HG02840 (cell line): ENCODE data around the gene TRIO.
"Not testable (repeated sequence)": the region's sequence is repeated elsewhere in the genome, so short reads cannot be mapped to it uniquely, and the experiment has no call there.

Experiments used
- ATAC-seq: cut with Tn5 transposase; IDR thresholded peaks from one replicate; pipeline ENCODE4 v1.9.1; 2021; ENCODE audit warnings: mild to moderate bottlenecking, moderate library complexity, moderate number of reproducible peaks; ENCODE audit not compliant: unreplicated experiment, low FRiP score

The TRIO gene

GRCh38 chr5:14416621-14417275 is 273.6 kb downstream of the TRIO start:
- no peak for ATAC-seq

DNA sequence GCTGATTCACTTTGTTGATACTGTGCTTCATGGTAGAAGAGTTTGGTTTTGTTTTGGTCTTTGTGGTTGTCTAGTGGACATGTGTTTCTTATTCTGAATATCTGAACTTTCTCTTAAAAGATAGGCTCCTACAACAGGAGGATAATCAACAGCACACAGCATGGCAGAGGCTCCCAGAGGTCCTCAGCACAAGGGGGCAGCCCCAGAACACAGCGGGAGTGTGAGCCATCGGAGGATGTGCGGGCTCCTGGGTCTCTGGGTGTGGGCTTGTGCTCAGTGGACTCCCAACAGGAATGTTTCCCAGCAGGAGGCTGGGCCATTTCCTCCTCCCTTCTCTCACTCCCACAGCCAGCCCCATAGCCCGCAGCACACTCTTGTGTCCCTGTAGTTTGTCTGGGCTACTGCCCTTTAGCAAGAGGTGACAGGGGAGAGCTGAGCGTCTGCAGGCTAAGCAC is 274.2 kb downstream of the TRIO start:
- ATAC-seq: no peak

GRCh38 chr5:14417792-14418765 is 274.9 kb downstream of the TRIO start:
- no peak for ATAC-seq

- no peak for ATAC-seq
These were observed 276.5 kb downstream of the TRIO start for GRCh38 chr5:14419686-14420085.

DNA sequence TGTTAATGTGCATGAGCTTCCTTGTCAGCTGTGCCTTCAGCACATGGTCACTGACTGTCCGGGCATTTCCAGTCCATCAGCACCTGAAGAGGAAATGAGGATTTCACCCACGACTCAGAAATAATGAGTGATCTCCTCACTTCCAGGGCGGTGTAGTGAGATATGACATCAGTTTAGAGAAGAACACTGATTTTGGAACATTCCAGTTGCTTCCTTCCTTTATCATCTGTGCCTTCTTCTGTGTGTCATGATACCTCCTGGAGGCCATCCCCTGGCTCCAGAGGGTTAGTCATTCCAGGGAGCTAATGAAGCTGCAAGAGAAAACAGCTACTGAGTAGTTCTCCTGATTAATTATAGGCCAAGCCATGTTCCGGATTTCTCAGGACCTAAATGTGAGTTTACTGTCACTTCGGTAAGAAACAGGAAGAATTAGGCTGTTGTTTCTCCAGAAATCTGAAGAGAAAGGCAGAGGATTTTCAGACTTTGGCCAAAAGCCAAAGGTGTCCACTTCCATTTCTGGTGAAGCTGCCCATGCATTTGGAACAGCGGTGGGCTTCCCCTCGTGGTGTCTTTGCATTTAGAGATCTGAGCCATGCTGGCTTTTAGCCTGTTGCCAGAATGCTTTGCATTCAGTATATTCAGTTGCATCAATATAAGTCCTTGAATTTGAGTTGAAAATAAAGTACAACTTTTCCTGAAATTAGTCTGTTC is 277.1 kb downstream of the TRIO start:
- ATAC-seq: no peak

GRCh38 chr5:14421851-14422250 is 278.7 kb downstream of the TRIO start:
- ATAC-seq: no peak

GRCh38 chr5:14424011-14424685 is 281.0 kb downstream of the TRIO start:
- no peak for ATAC-seq

GRCh38 chr5:14425559-14425958 is 282.4 kb downstream of the TRIO start:
- no peak for ATAC-seq

- no peak for ATAC-seq
These were observed 283.4 kb downstream of the TRIO start for GRCh38 chr5:14426521-14426920.

- no peak for ATAC-seq
These were observed 285.4 kb downstream of the TRIO start for GRCh38 chr5:14428302-14429081.

- no peak for ATAC-seq
These were observed 286.2 kb downstream of the TRIO start for GRCh38 chr5:14429101-14430050.

GRCh38 chr5:14431534-14431933 is 288.4 kb downstream of the TRIO start:
- no peak for ATAC-seq

DNA sequence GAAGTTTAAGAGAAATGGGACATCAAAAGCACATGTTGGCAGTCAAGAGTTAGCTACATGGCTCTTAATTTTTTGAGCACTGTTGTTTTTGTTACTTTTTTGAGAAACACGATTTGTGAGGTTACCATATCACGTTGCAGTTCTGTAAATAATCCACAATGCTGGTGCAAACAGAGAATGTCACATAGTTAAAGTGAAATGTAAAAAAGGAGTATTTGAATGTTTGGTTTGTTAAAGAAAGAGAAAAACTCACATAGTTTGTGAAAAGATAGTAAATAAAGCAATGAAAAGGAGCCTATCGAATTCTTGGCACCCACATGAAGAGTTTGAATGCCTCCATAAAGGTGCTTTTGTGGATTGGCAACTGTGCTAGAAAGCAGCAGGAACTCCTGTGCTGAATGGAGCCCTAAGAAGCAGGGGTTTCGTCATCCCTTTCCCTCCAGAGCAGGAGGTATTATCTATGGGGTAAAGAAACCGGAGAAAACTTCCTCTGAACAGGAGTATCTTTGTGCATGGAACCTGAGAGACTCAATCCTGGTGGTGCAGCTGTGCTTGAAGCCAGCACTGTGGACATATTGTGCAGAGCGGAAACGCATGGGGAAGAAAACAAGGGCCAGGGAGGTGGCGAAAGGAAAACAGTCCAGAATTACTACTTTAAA is 289.9 kb downstream of the TRIO start:
- no peak for ATAC-seq

GRCh38 chr5:14435481-14435880 is 292.3 kb downstream of the TRIO start:
- ATAC-seq: no peak

GRCh38 chr5:14436122-14436521 is 293.0 kb downstream of the TRIO start:
- ATAC-seq: not testable (repeated sequence)

- no peak for ATAC-seq
These were observed 293.8 kb downstream of the TRIO start for GRCh38 chr5:14436801-14437542.

- no peak for ATAC-seq
These were observed 295.1 kb downstream of the TRIO start for GRCh38 chr5:14438195-14438606.
